GM23248 (cell line): ENCODE measurements around the gene FAM163B. TPM values are rescaled to one million over a fixed set of nuclear protein-coding genes. Genes with fewer than 3 reads are reported as not detected.

Experiments used
- DNase-seq: peaks from one replicate; pipeline ENCODE4 v3.0.0-alpha.2; 2015
- H2AFZ ChIP-seq: fragments of 200-600 bp; sonication (generic); 2 replicates; pipeline ENCODE4 v1.6.1; 2016; ENCODE audit warnings: antibody characterized with exemption
- H3F3A ChIP-seq: fragments of 200-600 bp; sonication (generic); 2 replicates; pipeline ENCODE4 v1.6.1; 2016; ENCODE audit warnings: mild to moderate bottlenecking, antibody characterized with exemption, mixed run types; ENCODE audit not compliant: insufficient read depth
- H3K27ac ChIP-seq: fragments of 200-600 bp; sonication (generic); 2 replicates; pipeline ENCODE4 v1.5.1; 2016; ENCODE audit warnings: mild to moderate bottlenecking
- H3K27me3 ChIP-seq: fragments of 200-600 bp; sonication (generic); replicated peaks from 2 replicates; pipeline ENCODE4 v1.6.1; 2016; ENCODE audit warnings: mild to moderate bottlenecking; ENCODE audit not compliant: insufficient read depth
- H3K36me3 ChIP-seq: fragments of 200-600 bp; sonication (generic); 2 replicates; pipeline ENCODE4 v1.6.1; 2016; ENCODE audit warnings: low read depth, mild to moderate bottlenecking
- H3K4me1 ChIP-seq: fragments of 200-600 bp; sonication (generic); 2 replicates; pipeline ENCODE4 v1.6.1; 2016; ENCODE audit warnings: mild to moderate bottlenecking; ENCODE audit not compliant: insufficient read depth
- H3K4me2 ChIP-seq: fragments of 200-600 bp; sonication (generic); one replicate; pipeline ENCODE4 v1.6.1; 2016; ENCODE audit warnings: mild to moderate bottlenecking; ENCODE audit not compliant: unreplicated experiment
- H3K4me3 ChIP-seq: fragments of 200-600 bp; sonication (generic); 2 replicates; pipeline ENCODE4 v1.5.1; 2016; ENCODE audit warnings: mild to moderate bottlenecking
- H3K79me2 ChIP-seq: fragments of 200-600 bp; sonication (generic); 2 replicates; pipeline ENCODE4 v1.6.1; 2016; ENCODE audit warnings: mild to moderate bottlenecking; ENCODE audit not compliant: insufficient read depth
- H3K9ac ChIP-seq: fragments of 200-600 bp; sonication (generic); 2 replicates; pipeline ENCODE4 v1.6.1; 2016; ENCODE audit warnings: mild to moderate bottlenecking
- H3K9me2 ChIP-seq: fragments of 200-600 bp; sonication (generic); 2 replicates; pipeline ENCODE4 v1.6.1; 2016; ENCODE audit warnings: mixed run types, mild to moderate bottlenecking, moderate library complexity; ENCODE audit not compliant: insufficient read depth
- H3K9me3 ChIP-seq: fragments of 200-600 bp; sonication (generic); one replicate; pipeline ENCODE4 v1.6.1; 2017; ENCODE audit warnings: low read depth
- H4K20me1 ChIP-seq: fragments of 200-600 bp; sonication (generic); 2 replicates; pipeline ENCODE4 v1.6.0; 2016; ENCODE audit not compliant: insufficient read depth
- EZH2 ChIP-seq: fragments of 200-600 bp; sonication (generic); IDR thresholded peaks from 2 replicates; pipeline ENCODE4 v1.6.1; 2018; ENCODE audit warnings: antibody characterized with exemption, mild to moderate bottlenecking; ENCODE audit not compliant: insufficient read depth, poor library complexity, severe bottlenecking
- EZH2phosphoT487 ChIP-seq: fragments of 200-600 bp; sonication (generic); IDR thresholded peaks from 2 replicates; pipeline ENCODE4 v1.6.1; 2018; ENCODE audit warnings: antibody characterized with exemption, moderate library complexity, mild to moderate bottlenecking, low read depth; ENCODE audit not compliant: insufficient read depth
- WGBS, 2 experiments: methylation state at CpG; one replicate each; pipeline ENCODE4 v1.1.6; 2015 to 2017; ENCODE audit warnings: low lambda C conversion rate in 2 of 2, low coverage in 1 of 2; ENCODE audit errors: missing lambda C conversion rate in 2 of 2; 5-methylcytosine and 5-hydroxymethylcytosine counted together
- in situ Hi-C: fragments of 300-500 bp; cut with MboI; formaldehyde crosslinking; loops from 2 replicates; pipeline ENCODE4 v1.15.0; 2020
- polyA plus RNA-seq: library from polyadenylated mRNA; unstranded; fragments of >200 nt; fragmentation: Nextera tagmentation; extraction: Ambion mirVana; gene quantifications from 2 replicates; pipeline ENCODE4 v1.2.1, GENCODE V29; 2016
- total RNA-seq: library from RNA; depleted of rRNA; stranded (reverse); fragments of >200 nt; shearing (Covaris generic); gene quantifications from 2 replicates; pipeline ENCODE4 v1.2.3, GENCODE V29; 2014

The FAM163B gene
- total and polyA plus RNA-seq, 2 experiments from 2014 or later: not detected

DNA sequence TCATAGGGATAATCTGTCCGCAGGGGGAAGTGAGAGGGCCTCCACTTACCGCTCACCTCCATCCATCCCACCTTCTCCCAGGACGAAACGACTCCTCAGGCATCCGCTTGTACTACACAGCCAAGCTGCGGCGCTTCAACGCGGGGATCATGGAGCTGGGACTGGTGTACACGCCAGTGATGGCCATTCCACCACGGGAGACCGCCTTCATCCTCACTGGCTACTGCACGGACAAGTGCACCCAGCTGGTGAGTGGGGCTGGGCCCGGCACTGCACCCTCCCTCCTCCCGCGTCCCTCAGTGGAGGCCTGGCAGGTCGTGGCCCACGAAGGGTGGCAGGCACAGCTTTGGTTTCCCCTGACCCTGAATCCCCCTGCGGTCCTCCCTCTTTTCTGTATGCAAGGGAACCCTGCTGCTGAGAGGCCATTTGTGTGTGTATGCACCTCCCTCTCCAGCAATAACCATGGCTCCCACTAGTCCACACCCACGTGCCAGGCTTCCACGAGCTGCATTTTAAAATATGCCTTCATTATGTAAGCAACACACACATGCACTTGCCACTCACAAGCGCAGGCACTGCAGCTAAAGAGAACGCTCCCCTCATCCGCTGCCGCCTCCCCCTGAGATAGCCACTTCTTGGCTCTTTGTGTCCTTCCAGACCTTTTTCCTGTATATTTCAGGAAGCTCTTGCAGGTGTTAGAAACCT lies 38.7 kb upstream of the FAM163B start:
- Histone ChIP-seq H3K36me3 (no peaks in the 10 kb centered on the region), H2AFZ (no peak overlapping the region), H3K27ac (no peak overlapping the region), H3K27me3 (peaks cover 33% of the 10 kb centered on the region), H4K20me1 (no peaks in the 10 kb centered on the region), H3K4me2 (no peak overlapping the region), H3K9me3 (no peaks in the 10 kb centered on the region), H3K9ac (no peak overlapping the region), H3K79me2 (no peaks in the 10 kb centered on the region), H3K9me2 (no peaks in the 10 kb centered on the region), H3K4me1 (no peaks in the 10 kb centered on the region), H3F3A (no peaks in the 10 kb centered on the region), H3K4me3 (no peak overlapping the region)
- TF ChIP-seq EZH2 (no peak), EZH2phosphoT487 (no peak)
- WGBS, 2 experiments: 60 to 62% methylated on average over 23 to 25 of the region's 25 CpGs
- no peak for DNase-seq
- in situ Hi-C loops: no loop called here

DNA sequence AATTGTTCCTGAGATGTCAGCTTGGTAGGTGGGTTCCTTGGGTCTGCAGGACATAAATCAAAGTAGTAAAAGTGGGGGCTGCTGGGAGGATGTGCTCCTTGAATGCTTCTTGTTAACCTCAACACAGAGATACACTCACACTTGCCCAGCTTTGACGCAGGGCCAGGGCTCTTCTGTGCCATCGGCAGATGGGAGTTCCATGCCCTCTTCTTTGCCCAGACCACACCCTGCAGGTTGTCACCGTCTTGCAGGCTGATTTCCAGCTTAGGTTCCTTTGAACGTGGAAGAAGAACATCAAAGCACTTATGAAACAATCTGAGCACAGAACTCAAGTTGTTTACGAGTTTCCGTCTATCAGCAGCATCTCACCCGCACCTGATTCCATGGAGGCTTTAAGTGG lies 38.0 kb upstream of the FAM163B start:
- Histone ChIP-seq H3K36me3 (no peaks in the 10 kb centered on the region), H3K79me2 (no peaks in the 10 kb centered on the region), H3K27ac (no peak overlapping the region), H3K4me3 (no peak overlapping the region), H4K20me1 (no peaks in the 10 kb centered on the region), H3F3A (no peaks in the 10 kb centered on the region), H3K9me3 (no peaks in the 10 kb centered on the region), H3K27me3 (peaks cover 33% of the 10 kb centered on the region), H2AFZ (no peak overlapping the region), H3K4me1 (no peaks in the 10 kb centered on the region), H3K9ac (no peak overlapping the region), H3K4me2 (no peak overlapping the region), H3K9me2 (no peaks in the 10 kb centered on the region)
- TF ChIP-seq EZH2 (no peak), EZH2phosphoT487 (no peak)
- DNase-seq: no peak
- 37 to 43% methylated on average over 7 of the region's 7 CpGs for WGBS, 2 experiments
- in situ Hi-C loops: no loop called here

DNA sequence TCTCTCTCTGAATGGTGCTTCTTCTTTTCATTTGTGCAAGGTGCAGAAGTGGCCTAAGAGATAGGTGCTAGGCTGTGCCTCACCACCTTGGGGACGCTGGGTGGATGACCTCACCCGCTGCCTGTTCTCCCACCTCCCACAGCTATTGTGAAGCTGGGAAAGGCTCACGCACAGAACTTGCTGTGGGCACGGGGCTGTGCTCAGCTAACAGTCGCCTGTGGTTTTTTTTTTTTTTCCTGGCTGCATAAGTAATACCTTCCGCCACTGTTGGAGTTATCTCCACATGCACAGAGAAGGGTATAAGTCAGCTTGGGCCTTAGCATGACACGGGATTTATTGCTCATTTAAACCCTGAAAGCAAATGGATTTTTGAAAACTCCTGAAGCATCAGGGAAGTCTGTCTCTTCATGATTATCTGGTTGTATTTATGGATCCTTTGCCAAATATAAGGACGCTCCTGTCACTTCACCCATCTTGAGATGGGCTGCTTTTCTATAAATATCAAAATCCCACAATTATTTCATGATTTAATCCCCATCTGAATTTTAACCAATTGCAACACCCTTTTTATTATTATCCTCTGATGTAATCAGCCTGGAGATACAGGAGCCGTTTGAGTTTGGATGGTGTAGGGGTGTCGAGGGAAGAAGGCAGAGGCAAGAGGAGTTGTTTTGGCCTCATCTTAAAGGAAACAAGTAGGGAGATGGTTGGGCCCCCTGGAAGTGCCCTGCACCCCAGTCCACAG lies 36.0 kb upstream of the FAM163B start:
- Histone ChIP-seq H3K9me3 (no peaks in the 10 kb centered on the region), H4K20me1 (no peaks in the 10 kb centered on the region), H3F3A (no peaks in the 10 kb centered on the region), H3K27ac (no peak overlapping the region), H3K9ac (no peak overlapping the region), H3K4me2 (no peak overlapping the region), H3K4me1 (no peaks in the 10 kb centered on the region), H3K79me2 (no peaks in the 10 kb centered on the region), H3K4me3 (no peak overlapping the region), H2AFZ (no peak overlapping the region), H3K27me3 (peaks cover 25% of the 10 kb centered on the region), H3K9me2 (no peaks in the 10 kb centered on the region), H3K36me3 (no peaks in the 10 kb centered on the region)
- 30% methylated on average over 10 of the region's 10 CpGs for WGBS, 2 experiments
- TF ChIP-seq EZH2phosphoT487 (no peak), EZH2 (no peak)
- no peak for DNase-seq
- in situ Hi-C loops: no loop called here

DNA sequence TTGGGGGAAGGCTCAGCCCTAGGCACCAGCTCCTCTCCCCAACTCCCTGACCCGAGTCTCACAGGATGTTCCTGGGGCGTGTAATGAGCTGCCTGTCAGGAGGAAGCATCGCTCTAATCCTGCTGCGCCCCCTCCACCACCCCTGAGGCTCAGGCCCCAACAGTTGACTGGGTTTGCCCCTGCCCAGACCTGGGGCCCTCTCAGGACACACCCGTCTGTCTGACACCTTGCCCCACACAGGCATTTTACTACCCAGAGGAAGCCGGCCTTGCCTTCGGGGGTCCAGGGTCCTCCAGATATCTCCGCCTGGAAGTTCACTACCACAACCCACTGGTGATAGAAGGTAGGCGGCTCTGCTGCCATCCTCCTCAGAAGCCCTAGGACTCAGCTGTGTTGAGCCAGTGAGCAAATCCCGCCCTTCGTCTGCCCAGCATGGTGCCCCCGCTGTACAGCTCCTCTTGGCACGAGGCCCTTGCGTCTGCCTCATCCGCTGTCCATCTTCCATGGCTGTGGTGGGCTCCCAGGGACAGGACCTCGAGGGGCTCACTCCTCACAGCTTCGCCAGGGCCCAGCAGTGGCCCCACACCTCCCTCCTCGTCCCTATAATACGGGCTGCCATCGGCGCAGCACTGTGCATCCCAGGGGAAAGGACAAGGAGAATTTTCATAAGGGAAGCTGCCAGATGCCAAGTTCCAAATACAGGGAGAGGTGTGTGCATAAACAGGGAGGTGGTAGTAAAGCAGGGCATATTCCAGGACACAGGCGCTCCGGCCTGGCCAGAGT lies 35.0 kb upstream of the FAM163B start:
- Histone ChIP-seq H3K4me2 (no peak overlapping the region), H3K9ac (no peak overlapping the region), H2AFZ (no peak overlapping the region), H3K4me3 (no peak overlapping the region), H3F3A (no peaks in the 10 kb centered on the region), H3K9me3 (no peaks in the 10 kb centered on the region), H3K4me1 (no peaks in the 10 kb centered on the region), H3K27me3 (peaks cover 22% of the 10 kb centered on the region), H3K27ac (no peak overlapping the region), H3K9me2 (no peaks in the 10 kb centered on the region), H3K36me3 (no peaks in the 10 kb centered on the region), H4K20me1 (no peaks in the 10 kb centered on the region), H3K79me2 (no peaks in the 10 kb centered on the region)
- in situ Hi-C loops: no loop called here
- no peak for DNase-seq
- TF ChIP-seq EZH2phosphoT487 (no peak), EZH2 (no peak)
- WGBS, 2 experiments: 62 to 66% methylated on average over 23 of the region's 23 CpGs
